ENCODE results near the gene CELF2.

CELF2 gene

DNA sequence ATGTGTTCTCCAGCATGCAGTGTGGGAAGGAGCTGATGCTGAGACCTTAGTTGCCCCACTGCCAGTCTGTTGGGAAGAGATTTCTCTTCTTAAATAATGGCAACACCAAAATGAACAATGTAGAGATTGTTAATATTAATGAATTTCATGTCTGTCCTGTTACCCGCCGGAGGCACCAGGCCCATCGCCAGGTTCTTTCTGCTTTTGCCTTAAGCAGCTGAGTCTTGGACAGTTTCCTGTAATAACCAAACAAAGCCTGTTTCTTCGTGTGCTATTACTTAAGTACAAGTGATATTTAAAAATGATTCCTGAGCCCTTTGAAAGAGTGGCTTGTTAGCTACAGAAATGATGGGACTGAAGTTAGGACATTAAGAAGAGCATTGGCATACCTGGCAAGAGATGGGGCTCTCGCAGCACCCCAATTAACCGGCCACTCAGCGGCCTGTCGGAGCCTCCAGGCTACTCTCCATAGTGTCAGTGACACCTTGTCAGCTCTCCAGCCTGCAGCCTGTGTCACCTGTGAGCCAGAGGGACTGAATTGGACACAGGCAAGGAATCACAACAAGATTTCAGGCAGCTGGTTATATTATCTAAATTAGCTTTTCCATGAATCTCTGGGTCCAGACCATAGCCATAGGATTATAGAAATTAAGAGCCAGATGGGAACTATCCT lies 142.0 kb downstream of the CELF2 start:
- Histone ChIP-seq H3K27me3 (no peaks in the 10 kb centered on the region), H3K4me1 (peaks cover 0 to 21% (median 12%) of the 10 kb centered on the region in 4 donors), H3K4me3 (no peak overlapping the region), H3K9me3 (peaks cover 0 to 3% (median 0%) of the 10 kb centered on the region in 3 donors), H3K36me3 (no peaks in the 10 kb centered on the region), H3K27ac (peak overlapping the region in 1 of 2 donors; percentile 26)
- DNase-seq: no peak
- TF ChIP-seq, protein P1, sequence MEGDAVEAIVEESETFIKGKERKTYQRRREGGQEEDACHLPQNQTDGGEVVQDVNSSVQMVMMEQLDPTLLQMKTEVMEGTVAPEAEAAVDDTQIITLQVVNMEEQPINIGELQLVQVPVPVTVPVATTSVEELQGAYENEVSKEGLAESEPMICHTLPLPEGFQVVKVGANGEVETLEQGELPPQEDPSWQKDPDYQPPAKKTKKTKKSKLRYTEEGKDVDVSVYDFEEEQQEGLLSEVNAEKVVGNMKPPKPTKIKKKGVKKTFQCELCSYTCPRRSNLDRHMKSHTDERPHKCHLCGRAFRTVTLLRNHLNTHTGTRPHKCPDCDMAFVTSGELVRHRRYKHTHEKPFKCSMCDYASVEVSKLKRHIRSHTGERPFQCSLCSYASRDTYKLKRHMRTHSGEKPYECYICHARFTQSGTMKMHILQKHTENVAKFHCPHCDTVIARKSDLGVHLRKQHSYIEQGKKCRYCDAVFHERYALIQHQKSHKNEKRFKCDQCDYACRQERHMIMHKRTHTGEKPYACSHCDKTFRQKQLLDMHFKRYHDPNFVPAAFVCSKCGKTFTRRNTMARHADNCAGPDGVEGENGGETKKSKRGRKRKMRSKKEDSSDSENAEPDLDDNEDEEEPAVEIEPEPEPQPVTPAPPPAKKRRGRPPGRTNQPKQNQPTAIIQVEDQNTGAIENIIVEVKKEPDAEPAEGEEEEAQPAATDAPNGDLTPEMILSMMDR (IDR thresholded peaks at IDR 0.05): no peak
- intact Hi-C loops (cut with DNase I; ENCODE audit: low total_unique reads): no loop called here

DNA sequence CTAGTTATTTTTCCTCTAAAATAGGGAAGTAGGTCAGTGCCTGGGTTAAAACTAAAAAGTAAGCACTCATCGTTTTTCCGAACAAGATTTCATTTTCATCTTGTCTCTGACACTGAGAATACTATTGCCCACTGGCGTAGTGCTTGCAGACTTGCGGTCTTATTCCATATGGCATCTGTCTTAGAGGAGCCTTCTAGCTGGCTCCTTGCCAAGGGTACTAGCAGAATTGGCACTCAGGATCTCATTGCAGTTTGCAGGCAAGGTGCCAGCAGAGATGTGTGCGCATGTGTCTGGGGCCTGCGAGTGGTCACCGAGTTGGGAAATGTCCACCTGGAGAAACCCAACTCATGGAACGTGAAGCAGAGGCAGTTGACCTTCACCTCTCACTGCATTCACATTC lies 143.4 kb downstream of the CELF2 start:
- H3K27me3 ChIP-seq: no peaks in the 10 kb centered on the region
- H3K4me3 ChIP-seq: no peak overlapping the region
- no peak overlapping the region for H3K27ac ChIP-seq
- H3K9me3 ChIP-seq: peaks cover 0 to 3% (median 0%) of the 10 kb centered on the region in 3 donors
- H3K4me1 ChIP-seq: peaks cover 0 to 25% (median 17%) of the 10 kb centered on the region in 4 donors
- DNase-seq: peak in 1 of 2 donors; percentile 41
- TF ChIP-seq, protein P1 (IDR thresholded peaks at IDR 0.05): no peak
- intact Hi-C loops (cut with DNase I; ENCODE audit: low total_unique reads): no loop called here
- no peaks in the 10 kb centered on the region for H3K36me3 ChIP-seq

DNA sequence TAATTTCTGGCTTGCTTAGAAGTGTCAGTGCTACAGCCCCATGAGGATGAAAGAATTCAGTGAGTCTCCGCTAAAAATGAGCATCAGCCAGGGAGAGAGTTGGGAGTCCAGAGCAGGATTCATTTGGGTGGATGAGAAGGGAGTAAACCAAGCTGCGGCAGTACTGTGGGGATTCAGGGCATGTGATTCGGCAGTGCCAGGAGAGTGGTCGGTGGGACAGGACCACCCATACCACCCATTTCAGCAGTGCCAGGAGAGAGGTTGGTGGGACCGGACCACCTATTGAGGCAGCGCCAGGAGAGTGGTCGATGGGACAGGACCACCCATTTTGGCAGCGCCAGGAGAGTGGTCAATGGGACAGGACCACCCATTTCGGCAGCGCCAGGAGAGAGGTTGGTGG lies 144.2 kb downstream of the CELF2 start:
- no peaks in the 10 kb centered on the region for H3K36me3 ChIP-seq
- H3K27me3 ChIP-seq: no peaks in the 10 kb centered on the region
- peaks cover 0 to 3% (median 0%) of the 10 kb centered on the region in 3 donors for H3K9me3 ChIP-seq
- DNase-seq: no peak
- TF ChIP-seq, protein P1 (IDR thresholded peaks at IDR 0.05): no peak
- intact Hi-C loops (cut with DNase I; ENCODE audit: low total_unique reads): no loop called here
- H3K27ac ChIP-seq: no peak overlapping the region
- peaks cover 0 to 31% (median 21%) of the 10 kb centered on the region in 4 donors for H3K4me1 ChIP-seq
- no peak overlapping the region for H3K4me3 ChIP-seq

DNA sequence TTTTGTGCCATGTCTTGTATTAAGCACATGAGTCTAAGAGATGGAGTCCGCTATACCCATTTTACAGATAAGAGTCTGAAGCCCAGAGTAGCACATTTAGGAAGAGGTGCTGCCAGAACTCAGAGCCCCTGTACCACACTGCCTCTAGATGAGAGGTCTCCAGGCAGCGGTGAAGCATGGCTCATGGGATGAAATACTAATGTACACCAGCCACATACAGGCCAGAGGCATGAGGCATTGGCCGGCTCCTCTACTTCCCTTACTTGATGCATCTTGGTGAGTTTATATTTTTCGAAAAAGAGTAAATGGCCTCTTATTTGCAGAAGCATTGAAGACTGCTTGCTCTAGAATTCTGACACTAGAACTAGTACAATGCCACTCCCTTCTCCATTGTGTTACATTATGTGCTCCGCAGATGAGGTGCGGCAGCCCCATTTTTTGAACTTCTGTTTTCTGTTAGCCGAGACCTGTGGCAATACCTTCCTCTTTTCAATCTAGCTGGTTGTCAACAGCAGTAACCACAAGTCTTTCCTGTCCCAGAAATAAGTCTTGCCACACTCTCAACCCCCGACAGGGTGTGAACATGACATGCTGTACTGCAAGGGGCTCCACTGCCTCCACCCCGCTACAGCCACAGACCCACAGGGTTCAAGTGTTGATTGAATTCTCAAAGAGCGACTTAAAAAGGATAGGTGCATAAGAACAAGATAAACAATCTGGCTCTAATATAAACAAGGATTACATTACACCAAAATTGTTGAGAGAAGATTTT lies 145.3 kb downstream of the CELF2 start:
- DNase-seq: peak; percentile 73 to 77
- Histone ChIP-seq H3K36me3 (no peaks in the 10 kb centered on the region), H3K27me3 (no peaks in the 10 kb centered on the region), H3K4me1 (peaks cover 0 to 31% (median 21%) of the 10 kb centered on the region in 4 donors), H3K27ac (no peak overlapping the region), H3K4me3 (no peak overlapping the region), H3K9me3 (peaks cover 0 to 3% (median 0%) of the 10 kb centered on the region in 3 donors)
- intact Hi-C loops (cut with DNase I; ENCODE audit: low total_unique reads): no loop called here
- TF ChIP-seq, protein P1 (IDR thresholded peaks at IDR 0.05): no peak

DNA sequence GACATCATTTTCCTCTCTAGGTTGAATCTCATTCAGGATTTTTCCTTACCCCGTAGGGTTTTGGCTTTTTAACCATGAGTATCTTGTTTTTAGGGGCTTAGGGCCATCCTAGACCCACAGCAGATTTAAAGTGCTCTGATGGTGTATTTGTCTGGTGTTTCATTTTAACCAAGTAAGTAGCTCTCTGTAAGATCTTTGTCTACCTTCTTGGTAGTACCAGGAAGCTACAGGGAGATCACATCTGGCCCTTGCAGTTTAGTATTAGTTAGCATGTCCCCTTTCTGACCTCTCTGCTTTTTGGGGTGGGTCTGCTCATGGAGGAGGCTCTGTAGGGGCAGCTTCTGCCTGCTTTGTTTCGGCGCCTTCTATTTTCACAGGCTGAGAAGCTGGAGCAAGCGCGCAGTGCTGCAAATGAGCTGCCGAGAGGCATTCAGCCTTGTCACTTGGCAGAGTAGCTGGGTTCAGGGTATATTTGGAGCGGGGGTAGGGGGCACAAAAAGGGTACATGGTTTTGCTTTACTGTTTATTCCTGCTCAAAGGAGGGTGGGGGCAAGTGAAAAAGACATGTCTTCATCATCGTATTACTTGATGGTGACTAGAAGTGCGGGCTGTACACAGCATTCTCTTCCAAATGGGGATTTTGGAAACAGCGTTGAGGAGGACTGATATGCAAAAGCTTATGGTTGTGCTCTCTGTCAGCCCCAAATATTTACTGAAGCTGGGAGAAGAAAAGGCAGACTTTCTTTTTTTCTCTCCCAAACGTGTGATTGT lies 146.3 kb downstream of the CELF2 start:
- Histone ChIP-seq H3K27ac (peak overlapping the region in 1 of 2 donors; percentile 68), H3K9me3 (peaks cover 0 to 3% (median 0%) of the 10 kb centered on the region in 3 donors), H3K4me1 (peaks cover 0 to 31% (median 21%) of the 10 kb centered on the region in 4 donors), H3K36me3 (peaks cover 0 to 3% (median 0%) of the 10 kb centered on the region in 3 donors), H3K27me3 (no peaks in the 10 kb centered on the region), H3K4me3 (peak overlapping the region; percentile 62 to 82)
- intact Hi-C loops (cut with DNase I; ENCODE audit: low total_unique reads): no loop called here
- TF ChIP-seq, protein P1 (IDR thresholded peaks at IDR 0.05): no peak
- no peak for DNase-seq
